Stimulated activated effector memory CD8-positive, alpha-beta T cell treated with anti-CD3 and anti-CD28 coated beads, Interleukin-12 subunit alpha, Interleukin-12 subunit beta, amount 100 ng/mL, for 72 hours (primary cell): Measurements from ENCODE around the gene CLDN14.

ENCODE experiments used
- ATAC-seq: fragments of 150-1000 bp; cut with Tn5 transposase; 2 replicates; pipeline ENCODE4 v1.10.0; 2021
- DNase-seq, 2 donors: peaks; one replicate each; pipeline ENCODE4 v3.0.0; 2021 to 2022; ENCODE audit warnings: low spot score in 2 of 2
- H3K27ac Mint-ChIP-seq: one replicate; pipeline ENCODE4 v1.8.0; 2022; ENCODE audit warnings: mild to moderate bottlenecking, mixed read lengths
- H3K36me3 Mint-ChIP-seq: one replicate; pipeline ENCODE4 v1.8.0; 2022; ENCODE audit warnings: mild to moderate bottlenecking, mixed read lengths
- H3K4me1 Mint-ChIP-seq: one replicate; pipeline ENCODE4 v1.8.0; 2022; ENCODE audit warnings: mixed read lengths
- H3K4me3 Mint-ChIP-seq: one replicate; pipeline ENCODE4 v1.8.0; 2022; ENCODE audit warnings: mild to moderate bottlenecking, mixed read lengths
- H3K9me3 Mint-ChIP-seq: one replicate; pipeline ENCODE4 v1.8.0; 2022; ENCODE audit warnings: mixed read lengths

The CLDN14 gene

GRCh38 chr21:36419996-36420395, 59.9 kb downstream of the CLDN14 start:
- Mint-ChIP-seq H3K4me3 (no peak overlapping the region), H3K27ac (no peak overlapping the region), H3K36me3 (peaks cover 46% of the 10 kb centered on the region), H3K4me1 (no peaks in the 10 kb centered on the region), H3K9me3 (no peaks in the 10 kb centered on the region)
- ATAC-seq = peak; percentile 66
- peak; percentile 25 to 67 for DNase-seq

GRCh38 chr21:36419241-36419640, 60.7 kb downstream of the CLDN14 start:
- no peak overlapping the region for H3K4me3 Mint-ChIP-seq
- H3K4me1 Mint-ChIP-seq = no peaks in the 10 kb centered on the region
- DNase-seq (no peak), ATAC-seq (no peak)
- H3K27ac Mint-ChIP-seq = no peak overlapping the region
- no peaks in the 10 kb centered on the region for H3K9me3 Mint-ChIP-seq
- H3K36me3 Mint-ChIP-seq = peaks cover 54% of the 10 kb centered on the region

GRCh38 chr21:36415375-36415774, 64.5 kb downstream of the CLDN14 start:
- H3K9me3 Mint-ChIP-seq = no peaks in the 10 kb centered on the region
- ATAC-seq (no peak), DNase-seq (no peak)
- no peak overlapping the region for H3K27ac Mint-ChIP-seq
- peaks cover 92% of the 10 kb centered on the region for H3K36me3 Mint-ChIP-seq
- H3K4me1 Mint-ChIP-seq = no peaks in the 10 kb centered on the region
- no peak overlapping the region for H3K4me3 Mint-ChIP-seq

GRCh38 chr21:36412916-36413315, 67.0 kb downstream of the CLDN14 start:
- Mint-ChIP-seq H3K4me3 (no peak overlapping the region), H3K27ac (no peak overlapping the region), H3K9me3 (no peaks in the 10 kb centered on the region), H3K36me3 (peaks cover 100% of the 10 kb centered on the region), H3K4me1 (no peaks in the 10 kb centered on the region)
- DNase-seq (no peak), ATAC-seq (no peak)

GRCh38 chr21:36411301-36411700, 68.6 kb downstream of the CLDN14 start:
- no peak for ATAC-seq
- H3K36me3 Mint-ChIP-seq = peaks cover 100% of the 10 kb centered on the region
- DNase-seq = no peak
- H3K4me1 Mint-ChIP-seq = no peaks in the 10 kb centered on the region
- no peak overlapping the region for H3K27ac Mint-ChIP-seq
- no peaks in the 10 kb centered on the region for H3K9me3 Mint-ChIP-seq
- no peak overlapping the region for H3K4me3 Mint-ChIP-seq
